ENCODE measurements around the gene ZFYVE28.

ZFYVE28 gene

DNA sequence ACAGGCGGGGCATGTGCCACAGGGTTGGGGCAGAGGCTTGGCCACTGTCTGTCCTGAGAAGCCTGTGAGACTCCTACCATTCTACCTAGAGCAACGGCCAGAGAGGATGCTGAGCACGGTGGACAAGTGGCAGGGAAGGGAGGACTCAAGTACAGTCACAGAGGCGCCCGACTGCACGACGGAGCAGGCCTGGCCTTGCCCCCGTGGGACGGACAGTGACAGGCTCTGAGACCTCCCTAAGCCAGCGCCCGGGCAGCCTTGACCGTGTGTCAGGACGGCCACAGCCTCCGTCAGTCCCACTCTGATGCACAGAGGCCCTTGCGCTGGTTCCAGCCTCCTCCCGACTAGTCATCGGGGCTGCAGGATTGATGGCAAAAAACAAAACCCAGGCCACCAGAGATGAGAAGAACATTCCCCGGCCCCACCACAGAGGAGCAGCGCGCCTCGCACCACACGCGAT is 119.9 kb downstream of the ZFYVE28 start:
- 92% methylated on average over 21 of the region's 23 CpGs for WGBS (ENCODE audit: insufficient coverage)
- no peak overlapping the region for H3K27ac ChIP-seq (ENCODE audit: insufficient read depth in 1 of 2, low read depth in 1 of 2, low read length in 2 of 2, poor library complexity in 1 of 2, severe bottlenecking in 2 of 2)

DNA sequence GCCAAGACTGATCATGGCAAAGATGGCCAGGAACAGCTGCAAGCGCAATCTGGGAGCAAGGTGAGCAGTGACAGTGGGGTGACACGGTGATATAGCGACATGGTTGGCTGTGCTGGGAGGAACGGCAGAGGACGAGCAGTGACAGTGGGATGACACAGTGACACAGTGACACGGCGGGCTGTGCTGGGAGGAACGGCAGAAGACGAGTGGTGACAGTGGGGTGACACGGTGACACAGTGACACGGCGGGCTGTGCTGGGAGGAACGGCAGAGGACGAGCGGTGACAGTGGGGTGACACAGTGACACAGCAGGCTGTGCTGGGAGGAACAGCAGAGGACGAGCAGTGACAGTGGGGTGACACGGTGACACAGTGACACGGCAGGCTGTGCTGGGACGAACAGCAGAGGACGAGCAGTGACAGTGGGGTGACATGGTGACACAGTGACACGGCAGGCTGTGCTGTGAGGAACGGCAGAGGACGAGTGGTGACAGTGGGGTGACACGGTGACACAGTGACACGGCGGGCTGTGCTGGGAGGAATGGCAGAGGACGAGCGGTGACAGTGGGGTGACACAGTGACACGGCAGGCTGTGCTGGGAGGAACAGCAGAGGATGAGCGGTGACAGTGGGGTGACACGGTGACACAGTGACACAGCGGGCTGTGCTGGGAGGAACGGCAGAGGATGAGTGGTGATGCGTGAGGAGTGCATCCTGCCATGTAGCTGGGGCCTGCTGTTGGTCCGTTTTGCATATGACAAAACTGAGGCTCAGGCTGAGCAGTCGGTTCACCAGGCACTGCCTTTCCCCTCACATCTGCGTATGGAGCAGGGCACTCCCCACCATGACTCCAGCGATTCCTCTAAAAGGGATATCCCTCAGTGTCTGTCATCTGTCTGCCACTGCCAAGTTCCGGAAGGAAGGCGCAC is 120.6 kb downstream of the ZFYVE28 start:
- 94% methylated on average over 35 of the region's 40 CpGs for WGBS (ENCODE audit: insufficient coverage)
- POLR2A ChIA-PET = no interaction called here
- Histone ChIP-seq H3K4me3 (ENCODE audit: control insufficient read depth in 1 of 7, extremely low read depth in 1 of 7, insufficient read depth in 4 of 7, low read depth in 2 of 7, low read length in 6 of 7) (no peak overlapping the region), H3K27me3 (replicated peaks in 2 of 5; ENCODE audit: control insufficient read depth in 4 of 5, insufficient read depth in 5 of 5, low read length in 4 of 5) (peaks cover 0 to 3% (median 0%) of the 10 kb centered on the region in 5 experiments), H3K36me3 (ENCODE audit: control insufficient read depth in 4 of 4, insufficient read depth in 4 of 4, low read length in 3 of 4) (no peaks in the 10 kb centered on the region), H3K9me3 (ENCODE audit: control extremely low read depth in 1 of 5, control insufficient read depth in 4 of 5, insufficient read depth in 2 of 5, low read depth in 1 of 5, low read length in 4 of 5) (peaks cover 0 to 8% (median 2%) of the 10 kb centered on the region in 5 experiments), H3K27ac (ENCODE audit: insufficient read depth in 1 of 2, low read depth in 1 of 2, low read length in 2 of 2, poor library complexity in 1 of 2, severe bottlenecking in 2 of 2) (no peak overlapping the region), H3K4me1 (ENCODE audit: control extremely low read depth in 1 of 4, control insufficient read depth in 4 of 4, insufficient read depth in 4 of 4, low read length in 3 of 4) (peaks cover 0 to 9% (median 7%) of the 10 kb centered on the region in 4 experiments)
- no peak for DNase-seq
- CTCF ChIA-PET = interaction anchor here (0.8 kb wide), 1 partner anchor 56 kb away, joined by 3 read pairs; no protein-coding TSS in a partner anchor

More for the DNA sequence above, 119.9 kb downstream of the ZFYVE28 start:
- Histone ChIP-seq H3K4me1 (ENCODE audit: control extremely low read depth in 1 of 4, control insufficient read depth in 4 of 4, insufficient read depth in 4 of 4, low read length in 3 of 4) (peaks cover 0 to 9% (median 7%) of the 10 kb centered on the region in 4 experiments), H3K9me3 (ENCODE audit: control extremely low read depth in 1 of 5, control insufficient read depth in 4 of 5, insufficient read depth in 2 of 5, low read depth in 1 of 5, low read length in 4 of 5) (peaks cover 0 to 8% (median 2%) of the 10 kb centered on the region in 5 experiments), H3K36me3 (ENCODE audit: control insufficient read depth in 4 of 4, insufficient read depth in 4 of 4, low read length in 3 of 4) (no peaks in the 10 kb centered on the region), H3K4me3 (ENCODE audit: control insufficient read depth in 1 of 7, extremely low read depth in 1 of 7, insufficient read depth in 4 of 7, low read depth in 2 of 7, low read length in 6 of 7) (no peak overlapping the region), H3K27me3 (replicated peaks in 2 of 5; ENCODE audit: control insufficient read depth in 4 of 5, insufficient read depth in 5 of 5, low read length in 4 of 5) (peaks cover 0 to 3% (median 0%) of the 10 kb centered on the region in 5 experiments)
- POLR2A ChIA-PET = interaction anchor here (0.8 kb wide), 1 partner anchor 17 kb away, joined by 3 read pairs; no protein-coding TSS in a partner anchor
- CTCF ChIA-PET = no interaction called here
- no peak for DNase-seq

DNA sequence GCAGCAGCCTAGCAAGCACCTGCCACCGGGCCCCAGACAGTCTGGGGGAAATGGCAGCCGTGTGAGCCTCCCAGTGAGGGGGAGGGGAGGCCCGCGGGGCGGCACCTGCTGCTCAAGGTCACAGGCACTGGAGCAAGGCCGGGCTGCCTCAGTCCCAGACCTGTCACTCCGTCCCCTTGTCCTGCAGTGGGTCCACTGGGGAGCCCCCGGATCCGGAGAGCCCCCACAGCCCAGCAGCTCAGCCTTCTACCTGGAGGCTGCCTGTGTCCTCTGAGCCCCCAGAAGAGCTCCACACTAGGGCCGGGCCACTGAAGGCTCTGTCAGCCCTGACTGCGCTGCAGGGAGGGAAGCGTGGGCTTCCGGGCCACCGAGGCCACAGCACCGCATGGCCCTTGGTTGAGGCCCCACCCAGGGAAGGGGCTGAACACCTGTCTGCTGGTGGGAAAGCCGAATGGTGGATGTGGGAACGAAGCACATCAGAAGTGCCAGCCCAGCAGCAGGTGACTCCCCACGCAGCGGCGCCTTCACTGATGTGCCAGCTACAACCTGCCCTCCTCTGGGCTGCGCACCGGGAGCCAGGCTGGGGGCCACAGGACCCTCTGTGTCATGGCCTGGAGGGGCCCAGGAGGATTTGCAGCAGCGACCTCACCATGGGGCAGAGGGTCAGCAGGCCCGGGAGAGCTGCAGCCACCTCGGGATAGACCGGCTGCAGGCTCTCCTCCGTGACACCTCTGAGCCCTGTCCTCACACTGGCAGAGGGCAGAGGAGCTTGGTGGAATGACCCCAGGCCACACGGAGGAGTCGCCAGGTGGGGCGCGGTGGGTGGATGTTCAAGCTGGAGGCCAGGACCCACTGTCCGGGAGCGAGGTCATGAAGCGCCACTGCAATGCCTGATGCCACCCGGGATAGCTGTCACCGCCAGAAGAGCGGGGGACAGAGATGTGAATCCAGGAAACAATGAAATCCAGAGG is 121.5 kb downstream of the ZFYVE28 start:
- Histone ChIP-seq H3K36me3 (ENCODE audit: control insufficient read depth in 4 of 4, insufficient read depth in 4 of 4, low read length in 3 of 4) (no peaks in the 10 kb centered on the region), H3K27ac (ENCODE audit: insufficient read depth in 1 of 2, low read depth in 1 of 2, low read length in 2 of 2, poor library complexity in 1 of 2, severe bottlenecking in 2 of 2) (no peak overlapping the region), H3K4me3 (ENCODE audit: control insufficient read depth in 1 of 7, extremely low read depth in 1 of 7, insufficient read depth in 4 of 7, low read depth in 2 of 7, low read length in 6 of 7) (no peak overlapping the region), H3K9me3 (ENCODE audit: control extremely low read depth in 1 of 5, control insufficient read depth in 4 of 5, insufficient read depth in 2 of 5, low read depth in 1 of 5, low read length in 4 of 5) (no peaks in the 10 kb centered on the region), H3K27me3 (replicated peaks in 2 of 5; ENCODE audit: control insufficient read depth in 4 of 5, insufficient read depth in 5 of 5, low read length in 4 of 5) (peaks cover 0 to 3% (median 0%) of the 10 kb centered on the region in 5 experiments), H3K4me1 (ENCODE audit: control extremely low read depth in 1 of 4, control insufficient read depth in 4 of 4, insufficient read depth in 4 of 4, low read length in 3 of 4) (peaks cover 0 to 9% (median 8%) of the 10 kb centered on the region in 4 experiments)
- 96% methylated on average over 31 of the region's 37 CpGs for WGBS (ENCODE audit: insufficient coverage)
- no peak for DNase-seq
- ChIA-PET POLR2A (no interaction called here), CTCF (interaction anchor here (0.8 to 1.7 kb wide), 3 partner anchors 9 to 57 kb away, joined by 3 to 6 read pairs (median 4); no protein-coding TSS in a partner anchor)

DNA sequence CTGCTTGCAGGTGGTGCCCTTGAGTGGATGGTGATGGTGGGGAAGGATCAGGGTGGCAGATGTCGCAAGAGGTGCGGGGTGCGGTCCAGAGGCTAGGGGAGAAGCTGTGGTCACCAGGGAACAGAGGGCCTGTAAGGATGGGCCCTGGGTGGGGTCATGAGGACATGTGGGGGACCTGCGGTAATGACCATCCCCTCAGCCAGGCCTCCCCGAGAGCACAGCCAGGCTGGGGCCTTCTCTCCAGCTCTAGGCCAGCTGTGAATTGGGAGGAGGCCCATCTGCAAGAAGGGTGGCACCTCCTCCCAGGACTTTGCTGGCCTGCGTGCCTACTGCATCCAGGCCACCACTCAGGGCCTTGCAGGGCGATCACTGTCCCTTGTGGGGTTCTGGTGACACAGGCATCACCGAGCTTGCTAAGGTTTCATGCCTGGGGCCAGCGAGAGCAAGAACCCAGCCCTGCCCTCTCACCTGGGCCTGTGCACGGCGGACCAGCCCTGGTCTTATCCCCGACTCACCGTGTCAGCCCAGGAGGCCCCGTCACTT is 122.5 kb downstream of the ZFYVE28 start:
- Histone ChIP-seq H3K9me3 (ENCODE audit: control extremely low read depth in 1 of 5, control insufficient read depth in 4 of 5, insufficient read depth in 2 of 5, low read depth in 1 of 5, low read length in 4 of 5) (no peaks in the 10 kb centered on the region), H3K4me3 (ENCODE audit: control insufficient read depth in 1 of 7, extremely low read depth in 1 of 7, insufficient read depth in 4 of 7, low read depth in 2 of 7, low read length in 6 of 7) (no peak overlapping the region), H3K36me3 (ENCODE audit: control insufficient read depth in 4 of 4, insufficient read depth in 4 of 4, low read length in 3 of 4) (no peaks in the 10 kb centered on the region), H3K27me3 (replicated peaks in 2 of 5; ENCODE audit: control insufficient read depth in 4 of 5, insufficient read depth in 5 of 5, low read length in 4 of 5) (peaks cover 0 to 3% (median 0%) of the 10 kb centered on the region in 5 experiments), H3K27ac (ENCODE audit: insufficient read depth in 1 of 2, low read depth in 1 of 2, low read length in 2 of 2, poor library complexity in 1 of 2, severe bottlenecking in 2 of 2) (no peak overlapping the region), H3K4me1 (ENCODE audit: control extremely low read depth in 1 of 4, control insufficient read depth in 4 of 4, insufficient read depth in 4 of 4, low read length in 3 of 4) (peaks cover 0 to 18% (median 16%) of the 10 kb centered on the region in 4 experiments)
- no peak for DNase-seq
- ChIA-PET POLR2A (interaction anchor here (1.2 kb wide), 1 partner anchor 34 kb away, joined by 7 read pairs; the partner anchor contains the start of gene MXD4), CTCF (interaction anchor here (1.1 to 1.7 kb wide), 3 partner anchors 10 to 58 kb away, joined by 3 to 6 read pairs (median 4); no protein-coding TSS in a partner anchor)
- WGBS (ENCODE audit: insufficient coverage) = 93% methylated on average over 10 of the region's 14 CpGs

DNA sequence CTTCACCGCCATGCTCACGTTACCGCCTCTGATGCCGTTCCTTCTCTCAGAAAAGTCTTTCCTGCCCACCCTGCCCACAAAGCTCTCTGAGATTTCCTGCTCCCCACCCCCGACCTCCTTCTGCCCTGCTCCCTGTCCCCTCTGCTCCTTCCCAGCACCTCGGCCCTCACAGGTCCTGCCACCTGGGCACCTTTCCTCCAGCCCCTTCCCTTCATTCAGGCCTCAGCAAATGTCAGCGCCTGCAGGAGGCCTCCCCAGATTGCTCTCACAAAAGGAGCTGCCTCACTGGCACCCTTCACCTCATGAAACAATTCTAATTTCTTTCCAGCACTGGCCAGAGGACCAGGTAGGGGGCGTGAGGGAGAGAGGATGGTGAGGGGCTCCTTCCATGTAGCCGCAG is 122.9 kb downstream of the ZFYVE28 start:
- Histone ChIP-seq H3K9me3 (ENCODE audit: control extremely low read depth in 1 of 5, control insufficient read depth in 4 of 5, insufficient read depth in 2 of 5, low read depth in 1 of 5, low read length in 4 of 5) (no peaks in the 10 kb centered on the region), H3K36me3 (ENCODE audit: control insufficient read depth in 4 of 4, insufficient read depth in 4 of 4, low read length in 3 of 4) (no peaks in the 10 kb centered on the region), H3K27me3 (replicated peaks in 2 of 5; ENCODE audit: control insufficient read depth in 4 of 5, insufficient read depth in 5 of 5, low read length in 4 of 5) (peaks cover 0 to 3% (median 0%) of the 10 kb centered on the region in 5 experiments), H3K4me3 (ENCODE audit: control insufficient read depth in 1 of 7, extremely low read depth in 1 of 7, insufficient read depth in 4 of 7, low read depth in 2 of 7, low read length in 6 of 7) (no peak overlapping the region), H3K27ac (ENCODE audit: insufficient read depth in 1 of 2, low read depth in 1 of 2, low read length in 2 of 2, poor library complexity in 1 of 2, severe bottlenecking in 2 of 2) (no peak overlapping the region), H3K4me1 (ENCODE audit: control extremely low read depth in 1 of 4, control insufficient read depth in 4 of 4, insufficient read depth in 4 of 4, low read length in 3 of 4) (peaks cover 0 to 23% (median 21%) of the 10 kb centered on the region in 4 experiments)
- 0% methylated on average over 6 of the region's 9 CpGs for WGBS (ENCODE audit: insufficient coverage)
- CTCF ChIA-PET = interaction anchor here (1.1 to 1.7 kb wide), 3 partner anchors 10 to 59 kb away, joined by 3 to 6 read pairs (median 4); no protein-coding TSS in a partner anchor
- no peak for DNase-seq
- POLR2A ChIA-PET = interaction anchor here (1.2 kb wide), 1 partner anchor 33 kb away, joined by 7 read pairs; the partner anchor contains the start of gene MXD4

DNA sequence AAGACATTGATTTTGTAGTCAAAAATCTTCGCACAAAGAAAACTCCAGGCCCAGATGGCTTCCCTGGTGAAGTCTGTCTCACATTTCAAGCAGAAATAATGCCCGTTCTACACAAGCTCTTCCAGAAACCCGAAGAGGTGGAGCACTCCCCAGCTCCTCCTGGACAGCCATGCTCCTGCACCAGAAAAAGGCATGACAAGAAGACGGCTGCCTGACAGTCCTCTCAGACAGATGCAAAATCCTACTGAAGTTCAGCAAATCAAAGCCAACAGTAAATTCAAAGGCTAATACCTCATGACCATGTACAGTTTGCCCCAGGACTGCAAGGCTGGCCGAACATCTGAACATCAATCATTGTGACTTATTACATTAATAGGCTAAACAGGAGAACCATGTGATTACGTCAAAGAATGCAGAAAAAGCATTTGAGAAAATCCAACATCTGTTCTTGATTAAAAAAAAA is 125.8 kb downstream of the ZFYVE28 start:
- H3K9me3 ChIP-seq (ENCODE audit: control extremely low read depth in 1 of 5, control insufficient read depth in 4 of 5, insufficient read depth in 2 of 5, low read depth in 1 of 5, low read length in 4 of 5) = no peaks in the 10 kb centered on the region
- H3K27ac ChIP-seq (ENCODE audit: insufficient read depth in 1 of 2, low read depth in 1 of 2, low read length in 2 of 2, poor library complexity in 1 of 2, severe bottlenecking in 2 of 2) = no peak overlapping the region
- H3K4me3 ChIP-seq (ENCODE audit: control insufficient read depth in 1 of 7, extremely low read depth in 1 of 7, insufficient read depth in 4 of 7, low read depth in 2 of 7, low read length in 6 of 7) = no peak overlapping the region
- H3K27me3 ChIP-seq (replicated peaks in 2 of 5; ENCODE audit: control insufficient read depth in 4 of 5, insufficient read depth in 5 of 5, low read length in 4 of 5) = peaks cover 0 to 3% (median 0%) of the 10 kb centered on the region in 5 experiments
- DNase-seq = no peak
- no peaks in the 10 kb centered on the region for H3K36me3 ChIP-seq (ENCODE audit: control insufficient read depth in 4 of 4, insufficient read depth in 4 of 4, low read length in 3 of 4)
- POLR2A ChIA-PET = interaction anchor here (2.1 to 2.8 kb wide), 2 partner anchors 11 to 31 kb away, joined by 7 to 29 read pairs; partner anchors contain the start of gene MXD4
- CTCF ChIA-PET = interaction anchor here (1.1 to 3.5 kb wide), 3 partner anchors 12 to 72 kb away, joined by 3 to 28 read pairs (median 6); no protein-coding TSS in a partner anchor
- WGBS (ENCODE audit: insufficient coverage) = 81% methylated on average over 5 of the region's 6 CpGs
- H3K4me1 ChIP-seq (ENCODE audit: control extremely low read depth in 1 of 4, control insufficient read depth in 4 of 4, insufficient read depth in 4 of 4, low read length in 3 of 4) = peaks cover 0 to 34% (median 31%) of the 10 kb centered on the region in 4 experiments
